DOHH2 (cell line): ENCODE data around the gene PRMT3.

Experiments
- CTCF ChIP-seq: fragments of 200-600 bp; sonication (generic); IDR thresholded peaks from one replicate; pipeline ENCODE4 v1.5.1; 2014; ENCODE audit warnings: antibody characterized with exemption, mild to moderate bottlenecking, low read depth, low read length; ENCODE audit not compliant: poor library complexity, severe bottlenecking
- EZH2phosphoT487 ChIP-seq: fragments of 200-600 bp; sonication (generic); IDR thresholded peaks from 2 replicates; pipeline ENCODE4 v1.6.1; 2017; ENCODE audit warnings: borderline replicate concordance, mild to moderate bottlenecking, antibody characterized with exemption, low read length, moderate library complexity, mixed read lengths

GRCh38 chr11:20374741-20375300 lies 12.7 kb upstream of the PRMT3 start:
- TF ChIP-seq CTCF (no peak), EZH2phosphoT487 (no peak)
